IPS-18c (cell line): ENCODE measurements around the gene GABRB2.

ENCODE experiments used
- H3K4me3 ChIP-seq: 2 replicates; pipeline ENCODE4 v1.7.0; 2013; ENCODE audit warnings: low read depth, mild to moderate bottlenecking, low read length, moderate library complexity; ENCODE audit not compliant: insufficient read depth
- H3K9me3 ChIP-seq: one replicate; pipeline ENCODE4 v1.6.1; 2013; ENCODE audit warnings: mild to moderate bottlenecking, low read length, moderate library complexity; ENCODE audit not compliant: control insufficient read depth, insufficient read depth

Gene GABRB2

DNA sequence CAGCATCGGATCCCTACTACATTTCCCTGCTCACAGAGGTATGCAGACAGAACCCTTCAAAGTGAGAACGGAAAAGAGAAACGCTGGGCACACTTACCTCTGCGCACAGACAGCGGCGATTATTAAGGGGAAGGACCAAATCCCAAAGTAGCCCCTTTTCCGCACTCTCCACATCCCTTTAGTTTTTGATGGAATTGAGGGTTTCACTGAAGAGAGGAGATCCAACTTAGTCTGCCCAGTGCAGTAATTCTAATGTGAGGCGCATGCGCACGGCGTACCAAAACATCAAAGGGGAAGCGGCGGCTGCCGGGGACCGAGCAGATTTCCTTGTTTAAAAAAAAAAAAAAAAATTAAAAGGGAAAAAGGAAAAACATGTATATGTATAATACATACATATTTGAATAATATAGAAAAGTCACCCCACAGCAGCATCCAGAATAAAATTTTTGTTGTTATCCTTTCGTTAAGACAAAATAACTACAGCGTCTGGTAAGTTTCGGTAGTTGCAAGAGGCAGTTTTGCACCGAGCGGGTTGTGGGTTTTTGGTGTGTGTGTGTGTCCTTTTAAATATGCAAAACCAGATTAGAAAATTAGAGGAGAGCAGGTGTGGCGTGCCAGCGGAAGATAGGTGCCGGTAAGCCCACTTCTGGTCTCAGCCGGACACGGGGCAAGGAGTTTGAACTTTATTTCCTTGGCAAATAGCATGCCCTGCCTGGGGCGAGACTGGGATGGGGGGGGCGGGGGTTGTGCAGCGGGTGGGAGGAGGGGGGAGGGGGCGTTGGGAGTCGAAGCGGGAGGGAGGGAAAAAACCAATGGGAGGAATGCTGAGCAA lies at the start of gene GABRB2:
GABRB2 (minus strand) TSS at position 256 of the 832 bp plus-strand sequence; CDS start at position 174, 82 bp downstream.
- Histone ChIP-seq H3K4me3 (peak within 1 kb of the TSS; percentile 61), H3K9me3 (no peaks in the 10 kb centered on the region)

DNA sequence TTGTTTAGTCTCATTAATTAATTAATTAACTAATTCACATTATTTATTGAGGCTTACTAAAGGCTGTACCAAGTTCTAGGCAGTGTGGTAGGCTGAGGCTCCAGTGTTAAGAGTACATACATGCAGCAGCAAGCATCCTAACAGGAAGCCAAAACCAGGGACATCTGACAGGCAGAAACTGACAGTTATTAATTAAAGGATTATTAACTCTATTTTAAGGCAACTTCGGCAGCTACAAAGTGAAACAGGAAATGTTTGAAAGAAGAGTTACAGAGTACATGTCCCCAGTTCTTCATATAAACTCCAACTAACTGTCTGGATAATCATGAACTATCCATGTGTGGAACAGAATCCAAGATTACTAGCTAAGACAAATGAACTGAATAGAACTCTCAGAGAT lies 39.3 kb upstream of the GABRB2 start:
- Histone ChIP-seq H3K4me3 (no peak overlapping the region), H3K9me3 (no peaks in the 10 kb centered on the region)

DNA sequence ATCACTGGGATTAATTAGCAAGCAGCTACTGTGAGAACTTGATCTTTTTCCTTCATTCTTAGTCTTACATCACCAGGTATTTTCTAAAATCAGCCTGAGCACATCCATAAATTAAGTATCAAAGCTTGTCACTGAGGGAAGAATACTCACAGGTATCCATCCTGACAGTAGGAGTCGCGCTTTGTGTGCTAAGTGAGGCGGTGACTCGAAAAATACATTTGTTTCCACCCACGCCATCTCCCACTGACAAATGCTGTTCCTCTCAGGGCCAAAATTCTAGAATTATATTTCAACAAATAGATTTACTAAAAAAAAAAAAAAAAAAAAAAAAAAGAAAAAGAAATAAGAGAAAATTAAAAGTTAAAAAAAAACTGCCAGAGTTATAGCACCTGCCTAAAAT lies 34.1 kb upstream of the GABRB2 start:
- no peak overlapping the region for H3K4me3 ChIP-seq
- no peaks in the 10 kb centered on the region for H3K9me3 ChIP-seq

DNA sequence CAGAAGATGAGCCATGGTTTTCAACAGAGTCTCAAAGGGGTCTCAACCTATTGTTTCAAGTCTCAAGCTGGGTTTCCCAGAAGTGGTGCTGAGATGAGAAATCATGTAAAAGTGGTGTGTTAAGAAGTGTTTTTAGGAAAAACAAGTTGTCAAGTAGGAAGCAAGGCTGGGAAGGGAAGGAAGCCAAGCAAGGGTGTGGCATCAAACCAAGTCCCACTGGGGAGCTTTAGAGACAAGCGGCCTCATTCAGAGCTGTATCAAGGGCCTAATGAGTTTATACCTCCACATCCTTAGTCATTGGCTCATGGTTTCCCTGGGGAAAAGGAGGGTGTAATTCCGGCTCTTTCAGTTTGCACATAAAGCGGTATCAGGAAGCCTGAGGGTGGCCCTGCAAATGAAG lies 26.4 kb upstream of the GABRB2 start:
- no peak overlapping the region for H3K4me3 ChIP-seq
- H3K9me3 ChIP-seq, result no peaks in the 10 kb centered on the region

DNA sequence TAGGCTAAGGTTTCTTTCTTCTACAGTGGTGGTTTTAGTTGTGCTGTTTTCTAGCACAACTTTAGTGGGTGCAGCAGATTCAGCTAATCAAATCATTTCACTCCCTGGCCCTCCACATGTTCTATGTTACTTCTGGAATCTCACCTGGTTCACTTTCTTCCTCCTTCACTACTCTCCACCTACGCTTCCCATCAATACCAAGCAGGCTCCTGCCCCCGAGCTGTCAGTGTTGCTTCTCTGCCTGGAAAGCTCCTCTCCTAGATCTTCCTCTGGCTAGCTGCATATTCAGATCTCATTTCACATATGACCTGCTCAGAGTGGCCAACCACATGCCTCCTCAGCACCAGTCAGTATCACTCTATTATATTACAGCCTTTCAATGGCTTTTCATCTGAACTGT lies 19.6 kb upstream of the GABRB2 start:
- no peak overlapping the region for H3K4me3 ChIP-seq
- no peaks in the 10 kb centered on the region for H3K9me3 ChIP-seq

DNA sequence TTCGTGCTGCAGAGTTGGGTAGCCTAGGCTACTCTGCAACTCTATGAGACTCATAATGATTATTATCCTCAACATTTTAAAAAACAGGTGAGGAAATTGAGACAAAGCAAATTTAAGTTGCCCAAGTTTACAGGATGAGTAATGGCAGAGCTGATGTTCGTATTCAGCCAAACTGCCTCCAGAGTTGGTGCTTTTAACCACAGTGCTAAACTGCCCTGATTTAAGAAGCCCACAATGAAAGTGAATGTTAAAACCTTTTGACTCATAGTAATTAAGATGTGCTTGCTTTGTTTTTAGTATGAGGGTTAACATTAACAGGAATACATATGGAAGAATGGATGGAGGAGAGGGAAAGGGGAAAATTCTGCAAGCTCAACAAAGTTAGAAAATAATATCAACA lies 15.9 kb upstream of the GABRB2 start:
- Histone ChIP-seq H3K4me3 (no peak overlapping the region), H3K9me3 (no peaks in the 10 kb centered on the region)

DNA sequence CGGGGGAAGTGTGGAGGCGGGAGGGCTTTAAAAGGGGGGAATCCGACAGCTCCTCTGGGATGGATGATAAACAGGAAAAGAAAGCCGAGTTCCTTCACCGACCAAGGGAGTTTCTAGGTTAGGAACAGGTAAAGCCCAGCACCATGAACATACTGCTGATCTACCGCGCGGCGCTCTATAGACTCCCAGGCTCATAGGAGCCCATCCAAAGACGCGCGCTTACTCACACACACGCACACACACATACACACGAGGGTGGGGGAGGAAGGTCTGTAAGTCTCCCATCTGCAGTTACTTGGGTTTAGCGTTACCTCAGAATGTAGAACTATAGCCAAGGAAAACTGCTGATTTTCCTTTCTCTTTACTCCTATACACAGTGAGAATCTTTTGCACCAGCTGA lies 2.6 kb upstream of the GABRB2 start:
- Histone ChIP-seq H3K4me3 (peak overlapping the region; percentile 61), H3K9me3 (no peaks in the 10 kb centered on the region)

DNA sequence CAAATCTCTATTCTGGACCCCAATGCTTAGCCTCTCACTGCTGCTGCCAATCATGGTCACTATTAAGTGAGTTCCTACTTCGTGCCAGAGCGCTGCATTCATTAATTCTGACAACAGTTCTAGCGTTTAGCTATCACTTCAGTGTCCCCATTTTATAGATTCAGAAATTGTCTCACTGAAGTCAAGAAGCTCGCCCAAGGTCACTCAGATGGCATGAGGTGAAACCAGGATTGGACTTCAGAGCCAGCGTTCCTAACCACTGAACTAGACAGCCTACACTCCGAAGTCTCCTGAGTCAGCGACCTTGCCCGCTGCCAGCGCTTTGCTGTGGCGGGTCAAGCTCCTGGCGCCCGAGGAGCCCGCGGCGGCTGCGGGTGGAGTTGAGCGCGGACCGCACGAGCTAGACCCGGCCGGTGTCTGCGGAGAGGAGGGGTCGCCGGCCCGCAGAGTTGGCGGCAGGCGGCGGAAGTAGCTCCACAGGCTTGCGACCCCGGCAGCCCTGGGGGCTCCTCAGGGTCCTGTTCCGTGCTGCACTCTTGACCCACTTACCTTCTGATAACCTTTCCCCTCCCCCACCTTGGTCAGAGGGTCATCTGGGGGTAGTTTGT lies 2.1 kb upstream of the GABRB2 start:
- Histone ChIP-seq H3K9me3 (no peaks in the 10 kb centered on the region), H3K4me3 (peak overlapping the region; percentile 61)

DNA sequence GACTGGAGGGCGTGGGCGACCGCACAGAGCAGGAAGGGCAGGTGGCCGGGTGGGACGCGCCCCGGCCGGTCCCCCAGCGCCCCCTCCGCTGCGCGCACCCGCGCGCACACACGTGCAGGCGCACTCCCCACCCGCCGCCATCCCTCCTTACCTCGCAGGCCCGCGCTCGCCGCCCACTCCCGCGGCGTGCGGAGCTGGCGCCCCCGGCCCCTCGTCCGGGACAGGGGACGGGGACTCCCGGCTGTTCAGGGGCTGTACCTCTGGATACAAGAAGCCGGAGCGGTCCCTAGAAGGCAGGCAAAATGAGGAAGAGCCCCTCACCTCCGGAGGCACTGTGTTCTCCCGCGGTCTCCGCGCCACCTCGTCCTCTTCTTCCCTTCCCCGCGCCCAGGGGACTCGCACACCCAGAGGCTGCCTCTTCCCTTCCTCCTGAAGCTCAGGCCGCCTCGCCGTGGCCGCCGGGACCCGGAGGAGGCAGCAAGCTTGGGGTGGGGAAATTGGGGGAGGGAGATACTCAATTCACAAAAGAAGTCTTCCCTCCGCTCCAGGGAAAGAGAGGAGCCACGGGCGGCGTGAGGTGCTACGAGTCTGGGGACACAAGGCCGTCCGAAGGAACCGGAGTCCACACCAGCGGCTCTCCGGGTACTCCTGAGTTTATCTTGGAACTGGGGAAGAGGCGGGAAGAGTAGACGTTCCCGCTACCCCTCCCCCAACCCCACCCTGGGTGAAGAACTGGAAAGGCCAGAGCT lies 1.4 kb upstream of the GABRB2 start:
- H3K9me3 ChIP-seq, result no peaks in the 10 kb centered on the region
- H3K4me3 ChIP-seq, result peak overlapping the region; percentile 61

DNA sequence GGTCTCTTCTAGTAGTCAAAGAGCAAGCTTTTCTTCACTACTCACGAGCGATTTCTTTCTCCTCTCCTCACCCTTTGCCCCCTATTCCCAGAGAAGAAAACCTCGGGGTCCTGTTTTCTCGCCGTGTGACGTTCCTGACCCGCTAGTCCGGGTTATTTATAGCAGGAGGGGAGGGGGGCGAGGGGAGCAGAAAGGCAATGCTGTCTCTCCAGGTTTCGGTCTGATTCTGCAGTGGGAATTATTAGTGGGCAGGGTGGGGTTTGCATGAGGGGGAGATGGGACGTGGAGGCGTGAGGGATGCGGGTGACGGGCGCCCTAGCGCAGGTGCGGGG lies 847 bp upstream of the GABRB2 start:
- no peaks in the 10 kb centered on the region for H3K9me3 ChIP-seq
- H3K4me3 ChIP-seq, result peak overlapping the region; percentile 61

DNA sequence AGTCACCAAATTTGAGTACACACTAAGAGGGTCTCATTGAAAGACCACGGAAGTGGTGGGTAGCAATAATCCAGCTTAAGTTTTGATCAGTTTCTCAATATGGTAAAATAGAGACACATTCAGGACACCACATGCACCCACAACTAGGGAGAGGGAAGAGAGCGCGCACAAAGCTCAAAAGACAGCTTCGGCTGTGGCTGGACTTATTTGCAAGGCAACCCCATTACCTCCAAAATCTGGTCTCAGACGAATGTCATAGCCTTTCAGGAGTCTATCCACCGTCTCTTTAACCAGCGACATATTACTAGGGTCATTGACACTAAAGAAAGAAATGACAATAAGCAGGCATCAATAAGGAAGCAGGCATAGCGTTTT lies 443 bp downstream of the GABRB2 start:
- peak overlapping the region; percentile 12; the same call in 1 of the 2 replicates for H3K4me3 ChIP-seq
- no peaks in the 10 kb centered on the region for H3K9me3 ChIP-seq

DNA sequence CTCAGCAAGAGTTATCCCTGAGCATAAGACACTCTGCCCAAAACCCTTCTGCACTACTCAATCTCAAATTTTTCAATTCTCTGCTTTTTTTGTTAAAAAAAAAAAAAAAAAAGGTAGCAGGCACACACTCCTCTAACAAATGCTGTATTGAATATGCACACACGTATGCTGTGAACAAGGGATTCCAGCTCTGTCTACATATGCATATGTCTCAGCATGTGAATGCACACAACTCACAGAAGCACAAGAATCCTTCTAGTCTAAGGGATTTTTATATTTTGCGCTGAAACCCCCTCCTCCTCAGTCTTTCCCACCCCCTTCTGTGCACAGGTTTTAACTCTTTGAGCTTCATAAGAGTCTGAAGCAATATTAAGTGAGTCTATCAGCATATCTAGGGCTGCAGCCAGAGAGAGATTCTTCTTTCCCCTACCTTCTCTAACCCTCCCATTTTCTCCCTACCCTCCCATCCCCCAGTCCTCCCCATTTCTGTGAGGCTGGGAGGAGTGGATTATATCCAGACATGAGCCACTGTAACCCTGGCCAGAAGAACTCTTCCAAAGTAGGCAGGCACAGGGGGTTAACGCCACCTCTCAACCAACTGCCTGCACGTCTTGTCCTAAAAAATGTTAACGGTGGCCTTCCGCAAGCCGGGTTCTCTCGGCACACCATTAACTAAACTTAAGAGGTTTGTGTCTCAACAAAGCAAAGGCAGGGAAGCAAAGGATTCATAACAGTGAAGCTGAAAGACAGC lies 1.0 kb downstream of the GABRB2 start:
- peak overlapping the region; percentile 12 for H3K4me3 ChIP-seq

DNA sequence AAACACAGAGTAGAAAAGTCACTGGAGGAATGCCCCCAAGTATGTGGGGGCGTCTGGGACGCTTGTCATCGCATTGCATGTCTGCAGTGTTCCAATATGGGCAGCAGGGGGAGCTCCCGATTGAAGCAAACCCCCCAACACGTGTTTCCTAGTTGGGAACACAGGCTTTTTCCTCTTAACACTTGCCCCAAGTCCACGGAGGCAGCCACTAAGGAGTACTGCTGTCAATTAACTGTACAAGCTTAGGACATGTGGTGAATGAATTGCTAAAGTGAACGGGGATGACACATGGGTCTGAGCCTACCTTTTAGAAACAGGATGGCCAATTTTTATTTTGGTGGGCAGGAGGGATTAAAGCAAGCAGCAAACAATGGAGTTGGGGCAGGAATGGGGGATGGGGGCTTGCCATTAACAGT lies 2.2 kb downstream of the GABRB2 start:
- Histone ChIP-seq H3K4me3 (no peak overlapping the region), H3K9me3 (no peaks in the 10 kb centered on the region)

More for the DNA sequence above, 1.0 kb downstream of the GABRB2 start:
- H3K9me3 ChIP-seq, result no peaks in the 10 kb centered on the region

DNA sequence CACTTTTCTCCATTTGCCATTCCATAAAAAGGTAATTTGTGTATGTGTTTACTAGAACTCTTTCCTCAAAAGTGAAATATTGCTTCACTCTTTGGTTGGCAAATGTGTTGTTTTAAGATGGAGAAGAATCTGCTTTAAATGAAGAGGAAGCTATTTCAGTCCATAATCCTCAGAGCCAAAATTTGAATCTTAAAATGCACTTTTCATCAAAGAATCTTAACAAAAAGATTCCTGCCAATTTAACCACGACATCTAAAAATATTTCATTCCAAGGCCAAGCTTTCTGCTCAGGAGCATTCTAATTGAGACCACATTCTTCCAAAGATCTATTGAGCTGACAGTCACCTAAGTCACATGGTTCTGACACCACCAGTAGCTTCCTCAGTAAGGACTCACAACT lies 7.5 kb downstream of the GABRB2 start:
- Histone ChIP-seq H3K9me3 (no peaks in the 10 kb centered on the region), H3K4me3 (no peak overlapping the region)

DNA sequence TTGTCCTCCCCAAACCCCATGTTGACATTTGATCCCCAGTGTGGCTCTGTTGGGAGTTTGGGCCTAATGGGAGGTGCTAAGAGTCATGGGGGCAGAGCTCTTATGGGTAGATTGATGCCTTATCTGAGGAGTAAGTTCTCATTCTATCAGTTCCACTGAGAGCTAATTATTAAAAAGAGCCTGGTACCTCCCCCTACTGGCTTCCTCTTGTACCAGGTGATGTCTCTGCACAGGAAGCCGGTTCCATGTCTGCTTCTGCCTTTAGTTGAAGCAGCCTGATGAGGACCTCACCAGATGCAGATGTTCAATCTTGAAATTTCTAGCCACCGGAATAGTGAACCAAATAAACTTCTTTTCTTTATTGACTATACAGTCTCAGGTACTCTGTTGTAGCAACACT lies 10.8 kb downstream of the GABRB2 start:
- no peak overlapping the region for H3K4me3 ChIP-seq

DNA sequence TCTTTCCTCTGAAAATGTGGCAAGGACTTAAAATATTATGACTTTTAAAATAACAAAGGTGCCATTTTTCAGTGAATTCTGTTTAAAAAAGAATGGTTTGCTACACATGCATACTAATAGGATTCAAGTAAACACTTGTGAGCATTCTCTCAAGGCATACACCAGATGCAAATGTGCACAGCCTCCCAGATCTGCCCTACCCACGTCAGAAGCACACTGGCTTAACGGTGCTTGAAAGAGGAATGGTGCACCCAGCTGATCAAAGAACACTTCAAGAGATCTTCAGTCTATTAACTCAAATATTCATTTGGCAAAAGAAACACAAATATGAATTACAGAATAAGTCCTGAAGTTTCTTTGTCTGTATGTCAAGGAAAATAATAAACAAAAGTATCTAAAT lies 15.8 kb downstream of the GABRB2 start:
- H3K4me3 ChIP-seq, result no peak overlapping the region
- H3K9me3 ChIP-seq, result no peaks in the 10 kb centered on the region

More for the DNA sequence above, 10.8 kb downstream of the GABRB2 start:
- H3K9me3 ChIP-seq, result no peaks in the 10 kb centered on the region

DNA sequence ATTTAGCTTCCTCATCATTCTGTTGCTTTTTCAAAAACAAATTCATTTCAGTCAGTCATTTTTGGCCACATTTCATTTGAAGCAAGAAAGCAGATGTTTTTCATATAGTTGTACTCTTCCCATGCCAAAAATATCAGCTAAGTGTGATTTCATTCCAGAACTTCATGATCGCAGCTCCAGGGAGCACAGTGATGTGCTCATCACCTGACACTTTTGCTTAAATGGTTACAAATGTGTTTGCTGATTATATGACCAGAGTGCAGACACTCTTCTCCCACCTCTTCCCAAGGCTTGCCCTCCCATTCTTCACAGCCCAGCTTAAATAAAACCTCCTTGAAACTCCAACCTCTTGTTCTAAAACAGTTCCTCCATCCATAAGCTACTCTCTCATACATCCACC lies 32.6 kb downstream of the GABRB2 start:
- no peaks in the 10 kb centered on the region for H3K9me3 ChIP-seq
- no peak overlapping the region for H3K4me3 ChIP-seq
